Lower leg skin (tissue), 3 donors: ENCODE data around the gene OBSCN.

ENCODE experiments used
- CTCF ChIP-seq, 3 donors: fragments of 450-650 bp; IDR thresholded peaks; one replicate each; pipeline ENCODE4 v1.5.1; 2016; ENCODE audit warnings: antibody characterized with exemption in 3 of 3, mild to moderate bottlenecking in 3 of 3, moderate library complexity in 2 of 3
- POLR2A ChIP-seq, 2 donors: fragments of 450-650 bp; IDR thresholded peaks; one replicate each; pipeline ENCODE4 v1.6.1; 2016 to 2017; ENCODE audit warnings: antibody characterized with exemption in 2 of 2, mild to moderate bottlenecking in 1 of 2, moderate library complexity in 1 of 2

GRCh38 chr1:228274452-228275178 is 66.8 kb downstream of the OBSCN start:
- TF ChIP-seq CTCF (IDR thresholded peaks at IDR 0.05) (no peak), POLR2A (IDR thresholded peaks at IDR 0.05) (no peak)
